HL-60 (cell line): ENCODE measurements around the gene CEBPE.
A peak's percentile ranks its signal among the peaks of the same experiment; 100 is the strongest.

Source experiments
- DNase-seq, 2 experiments: peaks; one replicate each; pipeline ENCODE4 v3.0.0-alpha.2; 2010 to 2020; ENCODE audit warnings: low read depth in 1 of 2, low spot score in 1 of 2
- H3K27ac ChIP-seq: fragments of 250-450 bp; sonication (Bioruptor Pico); replicated peaks from 2 replicates; pipeline ENCODE4 v1.5.1; 2020; ENCODE audit warnings: mild to moderate bottlenecking, moderate library complexity
- H3K27me3 ChIP-seq: fragments of 250-450 bp; sonication (Bioruptor Pico); 2 replicates; pipeline ENCODE4 v1.5.1; 2021; ENCODE audit warnings: mild to moderate bottlenecking, moderate library complexity; ENCODE audit not compliant: insufficient read depth, poor library complexity, severe bottlenecking
- H3K4me3 ChIP-seq: replicated peaks from 2 replicates; pipeline ENCODE4 v1.5.1; 2011; ENCODE audit warnings: mild to moderate bottlenecking, control low read depth, low read length; ENCODE audit not compliant: insufficient read depth
- CTCF ChIP-seq: IDR thresholded peaks from one replicate; pipeline ENCODE4 v1.5.1; 2011; ENCODE audit warnings: low read length, control low read depth, inconsistent platforms; ENCODE audit not compliant: insufficient read depth
- GABPA ChIP-seq: IDR thresholded peaks from 2 replicates; pipeline ENCODE4 v1.6.1; 2012; ENCODE audit warnings: low read depth
- POLR2AphosphoS5 ChIP-seq: IDR thresholded peaks from 2 replicates; pipeline ENCODE4 v1.6.1; 2012; ENCODE audit warnings: low read depth
- SPI1 ChIP-seq: IDR thresholded peaks from 2 replicates; pipeline ENCODE4 v1.6.1; 2012; ENCODE audit warnings: low read depth, mild to moderate bottlenecking, borderline replicate concordance
- TF ChIP-seq, protein P1 (sequence below): IDR thresholded peaks from 2 replicates; pipeline ENCODE4 v1.6.1; 2012; ENCODE audit warnings: low read depth; ENCODE audit not compliant: insufficient replicate concordance

Gene CEBPE

GRCh38 chr14:23119363-23120327, 590 bp upstream of the CEBPE start:
- peak overlapping the region; percentile 71 for H3K4me3 ChIP-seq
- no peaks in the 10 kb centered on the region for H3K27me3 ChIP-seq

GRCh38 chr14:23117371-23118020, 1.6 kb downstream of the CEBPE start:
- no peak; the same call in 1 of the 2 replicates for TF ChIP-seq POLR2AphosphoS5
- TF ChIP-seq, protein P1, sequence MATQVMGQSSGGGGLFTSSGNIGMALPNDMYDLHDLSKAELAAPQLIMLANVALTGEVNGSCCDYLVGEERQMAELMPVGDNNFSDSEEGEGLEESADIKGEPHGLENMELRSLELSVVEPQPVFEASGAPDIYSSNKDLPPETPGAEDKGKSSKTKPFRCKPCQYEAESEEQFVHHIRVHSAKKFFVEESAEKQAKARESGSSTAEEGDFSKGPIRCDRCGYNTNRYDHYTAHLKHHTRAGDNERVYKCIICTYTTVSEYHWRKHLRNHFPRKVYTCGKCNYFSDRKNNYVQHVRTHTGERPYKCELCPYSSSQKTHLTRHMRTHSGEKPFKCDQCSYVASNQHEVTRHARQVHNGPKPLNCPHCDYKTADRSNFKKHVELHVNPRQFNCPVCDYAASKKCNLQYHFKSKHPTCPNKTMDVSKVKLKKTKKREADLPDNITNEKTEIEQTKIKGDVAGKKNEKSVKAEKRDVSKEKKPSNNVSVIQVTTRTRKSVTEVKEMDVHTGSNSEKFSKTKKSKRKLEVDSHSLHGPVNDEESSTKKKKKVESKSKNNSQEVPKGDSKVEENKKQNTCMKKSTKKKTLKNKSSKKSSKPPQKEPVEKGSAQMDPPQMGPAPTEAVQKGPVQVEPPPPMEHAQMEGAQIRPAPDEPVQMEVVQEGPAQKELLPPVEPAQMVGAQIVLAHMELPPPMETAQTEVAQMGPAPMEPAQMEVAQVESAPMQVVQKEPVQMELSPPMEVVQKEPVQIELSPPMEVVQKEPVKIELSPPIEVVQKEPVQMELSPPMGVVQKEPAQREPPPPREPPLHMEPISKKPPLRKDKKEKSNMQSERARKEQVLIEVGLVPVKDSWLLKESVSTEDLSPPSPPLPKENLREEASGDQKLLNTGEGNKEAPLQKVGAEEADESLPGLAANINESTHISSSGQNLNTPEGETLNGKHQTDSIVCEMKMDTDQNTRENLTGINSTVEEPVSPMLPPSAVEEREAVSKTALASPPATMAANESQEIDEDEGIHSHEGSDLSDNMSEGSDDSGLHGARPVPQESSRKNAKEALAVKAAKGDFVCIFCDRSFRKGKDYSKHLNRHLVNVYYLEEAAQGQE = peak; percentile 23
- no peak for TF ChIP-seq SPI1
- TF ChIP-seq CTCF = no peak
- TF ChIP-seq GABPA = no peak
- Histone ChIP-seq H3K27ac (peak overlapping the region; percentile 99), H3K27me3 (no peaks in the 10 kb centered on the region), H3K4me3 (peak overlapping the region; percentile 71)
- peak in 1 of 2 experiments; percentile 51 for DNase-seq

More at GRCh38 chr14:23119363-23120327, 590 bp upstream of the CEBPE start:
- DNase-seq = peak; percentile 74 to 96
- H3K27ac ChIP-seq = peak overlapping the region; percentile 99
- TF ChIP-seq CTCF (no peak), GABPA (no peak), SPI1 (peak; percentile 45; the same call in 1 of the 2 replicates), POLR2AphosphoS5 (peak; percentile 13; the same call in 1 of the 2 replicates)
- TF ChIP-seq, protein P1 = peak; percentile 2

GRCh38 chr14:23115918-23116317, 3.1 kb downstream of the CEBPE start:
- Histone ChIP-seq H3K27ac (peak overlapping the region; percentile 99), H3K4me3 (peak overlapping the region; percentile 71), H3K27me3 (no peaks in the 10 kb centered on the region)
- peak in 1 of 2 experiments; percentile 39 for DNase-seq
- TF ChIP-seq, protein P1 = no peak
- TF ChIP-seq POLR2AphosphoS5 = no peak
- TF ChIP-seq GABPA = no peak
- no peak for TF ChIP-seq SPI1
- no peak for TF ChIP-seq CTCF
